OCI-LY3 (cell line): Measurements from ENCODE around the gene ABLIM2.

ENCODE experiments used
- H2AFZ ChIP-seq: fragments of 200-600, 300-600 bp; shearing (Covaris generic); 2 replicates; pipeline ENCODE4 v1.6.0; 2014; ENCODE audit warnings: antibody characterized with exemption, low read depth, low read length
- H3K27ac ChIP-seq: fragments of 200-600, 300-600 bp; sonication (generic); 2 replicates; pipeline ENCODE4 v1.5.1; 2014; ENCODE audit warnings: mild to moderate bottlenecking, low read length, moderate library complexity, mixed read lengths
- H3K27me3 ChIP-seq: fragments of 200-600, 300-600 bp; sonication (generic); 2 replicates; pipeline ENCODE4 v1.6.1; 2014; ENCODE audit warnings: low read depth, low read length, mixed read lengths
- H3K36me3 ChIP-seq: fragments of 200-600, 300-600 bp; sonication (generic); replicated peaks from 2 replicates; pipeline ENCODE3; 2014; ENCODE audit warnings: low read depth, low read length, mixed read lengths
- H3K4me1 ChIP-seq: fragments of 300-600, 200-600 bp; sonication (generic); 2 replicates; pipeline ENCODE4 v1.6.1; 2014; ENCODE audit warnings: low read length, mixed read lengths
- H3K4me2 ChIP-seq: fragments of 200-600, 300-600 bp; sonication (generic); 2 replicates; pipeline ENCODE4 v1.6.1; 2014; ENCODE audit warnings: low read length, mixed read lengths
- H3K4me3 ChIP-seq: fragments of 300-600, 200-600 bp; sonication (generic); 2 replicates; pipeline ENCODE4 v1.5.1; 2014; ENCODE audit warnings: antibody characterized with exemption, mild to moderate bottlenecking, low read length, moderate library complexity
- H3K79me2 ChIP-seq: fragments of 300-600, 200-600 bp; shearing (Covaris generic); 2 replicates; pipeline ENCODE4 v1.6.1; 2014; ENCODE audit warnings: mild to moderate bottlenecking, low read length, mixed read lengths
- H3K9ac ChIP-seq: fragments of 300-600, 200-600 bp; shearing (Covaris generic); 2 replicates; pipeline ENCODE4 v1.6.0; 2014; ENCODE audit warnings: mild to moderate bottlenecking, low read length, moderate library complexity
- H3K9me3 ChIP-seq: fragments of 200-600, 300-600 bp; shearing (Covaris generic); 2 replicates; pipeline ENCODE4 v1.6.1; 2014; ENCODE audit warnings: low read length, mixed read lengths; ENCODE audit not compliant: insufficient read depth
- H4K20me1 ChIP-seq: fragments of 200-600, 300-600 bp; sonication (generic); 2 replicates; pipeline ENCODE4 v1.6.1; 2016; ENCODE audit warnings: low read length, mixed read lengths; ENCODE audit not compliant: insufficient read depth
- EZH2phosphoT487 ChIP-seq: fragments of 200-600 bp; shearing (Covaris generic); IDR thresholded peaks from 2 replicates; pipeline ENCODE4 v1.6.1; 2018; ENCODE audit warnings: antibody characterized with exemption, mixed run types, low read depth
- TF ChIP-seq, protein P1 (sequence below): fragments of 200-600, 300-600 bp; sonication (generic); IDR thresholded peaks from 2 replicates; pipeline ENCODE4 v1.5.1; 2014; ENCODE audit warnings: antibody characterized with exemption, low read length, low read depth

ABLIM2 gene

DNA sequence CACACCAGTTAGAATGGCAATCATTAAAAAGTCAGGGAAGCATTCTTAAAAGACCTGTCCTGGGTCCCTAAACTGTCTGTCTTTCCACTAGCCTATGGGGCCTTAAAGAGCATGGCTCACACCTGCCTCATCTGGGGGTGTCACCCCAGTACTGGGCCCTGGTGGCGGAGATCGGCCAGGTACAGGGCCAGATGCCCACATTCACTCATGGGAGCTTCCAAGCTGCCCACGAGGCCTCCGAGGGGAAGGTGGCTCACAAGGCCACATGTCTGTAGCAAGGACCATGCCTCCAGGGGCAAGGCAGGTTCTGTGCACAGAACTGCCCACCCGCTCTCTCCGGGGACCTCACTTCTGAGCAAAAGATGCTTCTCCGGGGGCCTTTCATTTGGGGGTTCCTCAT is 163.5 kb downstream of the ABLIM2 start:
- no peaks in the 10 kb centered on the region for H3K27me3 ChIP-seq
- H3K4me1 ChIP-seq: no peaks in the 10 kb centered on the region
- H2AFZ ChIP-seq: no peak overlapping the region
- H4K20me1 ChIP-seq: no peaks in the 10 kb centered on the region
- no peaks in the 10 kb centered on the region for H3K9me3 ChIP-seq
- H3K4me3 ChIP-seq: no peak overlapping the region
- no peaks in the 10 kb centered on the region for H3K36me3 ChIP-seq
- no peak overlapping the region for H3K27ac ChIP-seq
- H3K79me2 ChIP-seq: no peaks in the 10 kb centered on the region
- no peak overlapping the region for H3K4me2 ChIP-seq
- TF ChIP-seq EZH2phosphoT487: no peak
- TF ChIP-seq, protein P1, sequence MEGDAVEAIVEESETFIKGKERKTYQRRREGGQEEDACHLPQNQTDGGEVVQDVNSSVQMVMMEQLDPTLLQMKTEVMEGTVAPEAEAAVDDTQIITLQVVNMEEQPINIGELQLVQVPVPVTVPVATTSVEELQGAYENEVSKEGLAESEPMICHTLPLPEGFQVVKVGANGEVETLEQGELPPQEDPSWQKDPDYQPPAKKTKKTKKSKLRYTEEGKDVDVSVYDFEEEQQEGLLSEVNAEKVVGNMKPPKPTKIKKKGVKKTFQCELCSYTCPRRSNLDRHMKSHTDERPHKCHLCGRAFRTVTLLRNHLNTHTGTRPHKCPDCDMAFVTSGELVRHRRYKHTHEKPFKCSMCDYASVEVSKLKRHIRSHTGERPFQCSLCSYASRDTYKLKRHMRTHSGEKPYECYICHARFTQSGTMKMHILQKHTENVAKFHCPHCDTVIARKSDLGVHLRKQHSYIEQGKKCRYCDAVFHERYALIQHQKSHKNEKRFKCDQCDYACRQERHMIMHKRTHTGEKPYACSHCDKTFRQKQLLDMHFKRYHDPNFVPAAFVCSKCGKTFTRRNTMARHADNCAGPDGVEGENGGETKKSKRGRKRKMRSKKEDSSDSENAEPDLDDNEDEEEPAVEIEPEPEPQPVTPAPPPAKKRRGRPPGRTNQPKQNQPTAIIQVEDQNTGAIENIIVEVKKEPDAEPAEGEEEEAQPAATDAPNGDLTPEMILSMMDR: no peak
- no peak overlapping the region for H3K9ac ChIP-seq

DNA sequence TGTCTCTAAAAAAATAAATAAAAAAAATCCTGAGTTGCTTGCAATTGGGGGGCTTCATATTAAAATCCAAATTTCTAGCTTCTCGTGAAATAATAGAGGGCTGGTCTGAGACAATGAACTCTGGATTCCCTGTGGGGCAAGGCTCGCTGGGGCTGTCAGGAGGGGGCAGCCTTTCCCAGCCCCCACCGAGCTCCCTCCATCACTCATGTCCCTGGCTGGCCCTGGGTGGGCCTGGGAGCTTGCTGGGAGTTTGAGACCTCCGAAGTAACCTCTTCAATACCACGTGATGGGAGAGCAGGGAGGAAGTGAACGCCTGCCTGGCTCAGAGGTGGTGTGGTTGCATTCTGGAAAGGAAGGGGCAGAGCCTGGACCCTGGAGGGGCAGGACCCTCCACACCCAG is 164.9 kb downstream of the ABLIM2 start:
- Histone ChIP-seq H3K4me2 (no peak overlapping the region), H3K36me3 (no peaks in the 10 kb centered on the region)

DNA sequence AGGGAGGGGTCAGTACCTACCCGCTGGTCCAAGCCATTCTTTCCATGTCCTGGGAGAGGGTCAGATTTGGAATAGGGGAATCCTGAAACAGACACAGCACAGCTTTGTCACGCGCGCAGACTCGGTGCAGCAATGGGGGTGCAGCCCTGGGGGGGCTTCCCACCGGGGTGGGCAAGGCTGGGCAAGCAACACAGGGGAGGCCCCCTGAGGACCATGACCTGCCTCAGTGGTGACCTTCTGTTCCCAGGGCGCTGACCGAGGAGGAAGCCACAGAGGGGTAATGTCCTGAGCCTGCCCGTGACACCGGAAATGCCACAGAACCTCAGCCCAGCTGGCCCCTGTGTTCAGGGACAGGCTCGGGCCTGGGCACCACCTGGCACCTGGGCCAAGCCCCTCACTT is 165.8 kb downstream of the ABLIM2 start:
- H3K9ac ChIP-seq: no peak overlapping the region
- TF ChIP-seq, protein P1: no peak
- TF ChIP-seq EZH2phosphoT487: no peak
- no peak overlapping the region for H3K4me2 ChIP-seq

More for the DNA sequence above, 164.9 kb downstream of the ABLIM2 start:
- Histone ChIP-seq H3K9me3 (no peaks in the 10 kb centered on the region), H3K27ac (no peak overlapping the region), H4K20me1 (no peaks in the 10 kb centered on the region), H3K9ac (no peak overlapping the region), H2AFZ (no peak overlapping the region), H3K79me2 (no peaks in the 10 kb centered on the region), H3K4me3 (no peak overlapping the region), H3K4me1 (no peaks in the 10 kb centered on the region), H3K27me3 (no peaks in the 10 kb centered on the region)
- no peak for TF ChIP-seq EZH2phosphoT487
- TF ChIP-seq, protein P1: no peak

DNA sequence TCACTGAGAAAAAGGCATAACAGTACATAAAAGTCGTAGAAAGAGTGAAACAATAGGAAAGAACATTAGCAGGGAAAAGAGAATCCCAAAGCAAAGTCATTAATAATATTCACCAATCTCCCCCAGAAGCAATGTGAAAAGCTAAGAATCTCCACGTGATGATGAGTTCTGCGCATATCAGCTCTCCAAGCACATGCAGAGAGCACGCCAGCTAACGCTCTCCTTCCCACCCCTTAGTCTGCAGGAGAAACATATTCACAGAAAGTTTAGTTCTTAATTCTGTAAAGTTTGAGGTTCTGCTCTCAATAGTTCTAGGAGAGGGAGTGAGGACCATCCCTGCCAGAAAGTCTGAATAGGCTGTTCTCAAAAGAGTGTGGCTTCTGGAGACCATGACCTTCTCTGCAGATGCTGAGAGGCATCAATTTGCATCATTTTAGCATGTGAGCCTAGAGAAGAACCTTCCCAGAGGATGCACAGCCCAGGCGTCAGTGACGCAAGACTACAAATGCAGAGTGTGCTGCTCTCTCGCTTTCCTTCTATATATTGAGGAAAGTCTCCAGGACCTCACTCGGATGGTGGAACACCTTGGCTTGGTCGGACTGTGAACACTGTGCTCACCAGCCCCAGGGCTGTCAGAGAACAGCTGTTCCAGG is 167.7 kb downstream of the ABLIM2 start:
- Histone ChIP-seq H3K4me2 (no peak overlapping the region), H3K9me3 (no peaks in the 10 kb centered on the region), H3K27ac (no peak overlapping the region), H3K79me2 (no peaks in the 10 kb centered on the region), H3K27me3 (no peaks in the 10 kb centered on the region), H3K4me1 (no peaks in the 10 kb centered on the region), H3K36me3 (no peaks in the 10 kb centered on the region), H3K9ac (no peak overlapping the region), H2AFZ (no peak overlapping the region), H4K20me1 (no peaks in the 10 kb centered on the region), H3K4me3 (no peak overlapping the region)
- TF ChIP-seq, protein P1: no peak
- no peak for TF ChIP-seq EZH2phosphoT487

More for the DNA sequence above, 165.8 kb downstream of the ABLIM2 start:
- Histone ChIP-seq H3K4me3 (no peak overlapping the region), H3K36me3 (no peaks in the 10 kb centered on the region), H3K27ac (no peak overlapping the region), H3K4me1 (no peaks in the 10 kb centered on the region), H4K20me1 (no peaks in the 10 kb centered on the region), H3K27me3 (no peaks in the 10 kb centered on the region), H3K79me2 (no peaks in the 10 kb centered on the region), H2AFZ (no peak overlapping the region), H3K9me3 (no peaks in the 10 kb centered on the region)
